NCI-H82 treated with DMSO at 0.1 percent for 48 hours (cell line): ENCODE data around the gene PRRC2B.
A peak's percentile ranks its signal among the peaks of the same experiment; 100 is the strongest.
"Not testable (repeated sequence)": the region's sequence is repeated elsewhere in the genome, so short reads cannot be mapped to it uniquely, and the experiment has no call there.

Experiments used
- DNase-seq: peaks from one replicate; lab custom pipeline; 2025; ENCODE audit not compliant: unreplicated experiment; lab: John Stamatoyannopoulos, UW

Gene PRRC2B

DNA sequence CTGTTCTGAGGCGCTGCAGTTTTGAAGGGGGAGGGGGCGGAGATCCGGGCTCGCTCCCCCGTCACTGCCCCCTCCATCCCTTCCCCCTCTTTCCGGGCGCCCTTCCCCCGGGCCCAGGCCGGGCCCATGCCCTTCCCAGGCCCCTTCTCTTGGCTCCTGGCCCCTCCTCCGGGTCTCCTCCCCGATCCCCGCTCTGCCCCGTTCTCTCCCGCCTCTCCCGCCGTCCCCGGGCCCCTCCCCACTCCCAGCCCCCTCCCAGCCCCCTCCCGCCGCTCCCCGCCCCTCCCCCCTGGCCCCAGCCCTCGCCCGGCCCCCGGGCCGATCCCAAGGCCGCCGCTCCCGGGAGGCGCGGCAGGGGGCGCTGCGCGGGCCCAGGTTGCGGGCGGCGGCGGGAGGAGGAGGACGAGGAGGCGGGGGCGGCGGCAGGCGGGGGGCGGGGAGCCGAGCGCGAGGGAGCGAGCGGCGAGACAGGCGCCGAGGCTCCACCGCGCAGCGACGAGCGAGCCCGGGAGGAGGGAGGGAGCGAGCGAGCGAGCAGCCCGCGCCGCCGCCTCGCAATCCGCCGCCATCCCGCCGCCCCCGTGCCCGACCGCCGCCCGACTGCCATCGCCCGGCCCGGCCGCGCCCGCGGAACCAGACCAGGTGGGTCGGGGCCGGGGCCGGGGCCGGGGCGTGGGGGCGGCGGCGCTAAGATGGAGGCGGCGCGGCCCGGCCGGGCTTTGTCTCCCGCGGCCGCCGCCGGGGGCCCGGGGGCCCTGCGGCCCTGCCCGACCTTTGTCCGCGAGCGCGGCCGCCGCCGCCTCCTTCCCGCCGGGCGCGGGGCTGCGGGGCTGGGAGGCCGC, at the start of gene PRRC2B:
Gene PRRC2B, plus strand, starts transcription at position 465 of the 842 bp plus-strand sequence. CDS start 36,059 bp downstream, outside the sequence.
- DNase-seq, result peak; percentile 89

DNA sequence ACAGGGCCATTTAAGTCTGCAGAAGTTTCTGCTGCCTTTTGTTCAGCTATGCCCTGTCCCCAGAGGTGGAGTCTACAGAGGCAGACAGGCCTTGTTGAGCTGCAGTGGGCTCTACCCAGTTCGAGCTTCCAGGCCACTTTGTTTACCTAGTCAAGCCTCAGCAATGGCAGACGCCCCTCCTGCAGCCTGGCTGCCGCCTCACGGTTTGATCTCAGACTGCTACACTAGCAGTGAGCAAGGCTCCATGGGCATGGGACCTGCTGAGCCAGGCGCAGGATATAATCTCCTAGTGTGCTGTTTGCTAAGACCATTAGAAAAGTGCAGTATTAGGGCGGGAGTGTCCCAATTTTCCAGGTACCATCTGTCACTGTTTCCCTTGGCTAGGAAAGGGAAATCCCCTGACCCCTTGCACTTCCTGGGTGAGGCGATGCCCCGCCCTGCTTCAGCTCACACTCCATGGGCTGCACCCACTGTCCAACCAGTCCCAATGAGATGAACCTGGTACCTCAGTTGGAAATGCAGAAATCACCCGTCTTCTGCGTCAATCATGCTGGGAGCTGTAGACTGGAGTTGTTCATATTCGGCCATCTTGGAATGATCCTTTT, 48.9 kb upstream of the PRRC2B start:
- DNase-seq, result not testable (repeated sequence)

DNA sequence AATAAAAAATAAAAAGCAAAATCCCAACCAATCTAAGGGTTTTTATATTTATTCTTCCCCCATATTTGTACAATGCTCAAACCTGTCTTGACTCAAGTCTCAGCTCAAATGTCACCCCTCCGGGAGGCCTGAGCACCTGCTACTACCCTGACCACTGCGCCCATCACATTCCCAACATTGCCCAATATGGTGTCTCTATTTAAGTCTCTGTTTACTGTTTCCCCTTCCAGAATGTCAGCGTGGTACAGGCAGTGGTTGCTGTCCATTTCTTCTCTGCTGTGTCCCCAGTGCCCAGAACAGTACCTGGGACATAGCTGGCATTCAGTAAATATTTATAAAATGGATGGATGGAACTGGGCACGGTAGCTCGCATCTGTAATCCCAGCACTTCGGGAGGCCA, 47.3 kb upstream of the PRRC2B start:
- DNase-seq, result no peak

DNA sequence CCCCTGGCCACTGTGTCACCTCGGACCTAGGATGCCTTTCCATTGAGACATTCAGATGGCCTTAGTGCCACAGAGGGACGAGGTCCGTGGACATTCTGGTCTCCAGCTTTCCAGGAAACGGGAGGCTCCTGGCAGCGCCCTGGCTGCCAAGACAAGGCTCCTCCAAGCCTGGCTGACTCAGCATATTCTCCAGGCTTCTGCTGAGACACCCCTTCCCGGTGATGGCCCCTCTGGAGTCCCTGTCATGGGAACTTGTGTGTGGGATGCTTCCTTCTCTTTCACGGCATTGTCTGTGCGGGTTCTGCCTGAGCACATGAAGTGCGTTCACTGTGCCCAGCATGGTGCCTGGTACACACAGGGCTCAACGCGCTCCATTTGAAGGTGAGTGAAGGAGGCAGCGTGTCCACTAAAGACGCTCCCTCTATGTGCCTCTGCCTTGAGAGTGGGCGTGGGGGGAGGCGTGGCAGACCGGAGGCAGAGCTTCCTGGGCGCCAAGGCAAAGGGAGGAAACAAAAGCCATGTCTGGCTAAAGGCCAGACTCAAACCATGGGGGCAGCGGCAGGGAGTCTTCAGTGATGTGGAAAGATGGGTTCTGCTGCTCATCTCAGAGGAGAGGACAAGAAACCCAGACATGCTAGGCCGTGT, 46.4 kb upstream of the PRRC2B start:
- DNase-seq, result no peak

DNA sequence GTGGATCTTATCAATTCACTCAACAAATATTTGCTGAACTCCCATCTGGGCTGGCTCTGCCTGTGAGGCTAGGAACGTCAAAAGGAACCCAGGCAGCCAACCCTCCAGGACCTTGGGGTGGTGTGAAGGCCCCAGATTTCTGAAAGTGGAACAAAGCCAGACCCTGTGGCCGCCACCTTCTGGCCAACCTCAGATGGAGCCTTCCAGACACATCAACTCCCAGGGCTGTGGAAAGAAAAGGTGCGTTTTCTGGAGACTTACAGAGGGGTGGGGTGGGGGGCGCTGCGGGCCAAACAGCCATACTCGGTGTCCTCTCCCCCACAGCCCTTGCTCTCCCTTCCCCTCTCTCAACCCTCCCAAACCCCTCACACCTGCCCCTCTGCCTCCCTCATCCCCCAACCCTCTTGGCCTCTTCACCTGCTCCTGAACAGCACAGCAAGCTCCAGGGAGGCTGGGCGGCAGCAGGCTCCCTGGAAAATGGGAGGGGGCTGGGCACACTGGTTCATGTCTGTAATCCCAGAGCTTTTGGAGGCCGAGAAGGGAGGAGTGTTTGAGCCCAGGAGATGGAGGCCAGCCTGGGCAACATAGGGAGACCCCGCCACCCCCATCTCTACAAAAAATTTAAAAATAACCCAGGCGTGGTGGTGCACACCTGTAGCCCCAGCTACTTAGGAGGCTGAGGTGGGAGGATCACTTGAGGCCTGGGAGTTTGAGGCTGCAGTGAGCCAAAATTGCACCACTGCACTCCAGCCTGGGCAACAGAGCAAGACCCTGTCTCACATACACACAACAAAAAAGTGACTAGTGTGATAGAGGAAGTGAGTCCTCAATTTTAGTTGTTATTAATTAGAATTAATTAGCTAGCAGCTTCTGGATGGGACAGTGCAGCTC, 45.0 kb upstream of the PRRC2B start:
- no peak for DNase-seq

DNA sequence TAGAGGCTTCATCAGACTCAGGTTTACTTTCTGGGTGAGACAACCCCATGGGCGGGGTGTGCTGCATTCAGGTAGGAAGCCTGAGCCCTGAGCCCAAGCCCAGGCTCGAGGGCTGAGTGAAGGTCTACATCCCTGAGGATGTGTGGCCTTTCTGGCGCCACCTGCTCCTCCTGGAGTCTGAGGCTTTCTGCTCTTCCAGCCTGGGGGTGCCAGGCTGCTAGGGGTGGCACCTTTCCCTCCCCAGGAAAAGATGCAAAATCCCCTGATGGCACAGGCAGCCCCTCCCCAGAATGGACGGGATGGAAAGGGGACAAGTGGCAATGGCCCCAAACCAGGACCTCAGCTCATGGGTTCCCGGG, 44.4 kb upstream of the PRRC2B start:
- no peak for DNase-seq

DNA sequence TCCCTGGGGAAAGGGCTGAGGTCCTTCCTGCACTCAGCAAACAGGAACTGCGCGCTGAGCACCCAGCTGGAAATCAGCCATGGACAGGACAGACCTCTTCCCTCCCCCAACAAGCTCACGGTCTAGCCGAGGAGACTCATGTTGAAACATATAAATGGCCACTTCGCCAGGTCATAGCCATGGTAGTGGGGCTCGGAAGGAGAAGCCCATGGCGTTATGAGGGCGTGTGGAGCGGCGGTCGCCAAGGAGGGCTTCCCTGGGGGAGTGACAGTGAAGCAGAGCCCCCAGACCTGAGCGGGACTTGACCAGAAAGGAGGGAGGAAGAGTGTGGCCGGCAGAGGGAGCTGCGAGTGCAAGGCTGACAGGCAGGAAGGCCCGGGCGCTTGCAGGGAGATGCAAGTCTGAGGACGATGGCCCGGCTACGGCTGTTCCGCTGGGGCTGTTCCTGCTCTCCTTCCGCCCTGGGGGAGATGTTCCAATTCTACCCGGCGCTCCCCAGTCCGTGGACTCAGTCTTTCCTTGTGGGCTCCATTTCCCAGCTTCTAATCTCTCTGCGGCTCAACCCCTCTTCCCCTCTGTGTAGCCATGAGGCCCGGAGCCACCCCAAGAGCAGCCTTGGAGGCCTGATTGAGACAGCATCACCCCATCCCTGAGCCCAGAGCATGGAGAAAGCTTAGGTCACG, 43.9 kb upstream of the PRRC2B start:
- peak; percentile 64 for DNase-seq

DNA sequence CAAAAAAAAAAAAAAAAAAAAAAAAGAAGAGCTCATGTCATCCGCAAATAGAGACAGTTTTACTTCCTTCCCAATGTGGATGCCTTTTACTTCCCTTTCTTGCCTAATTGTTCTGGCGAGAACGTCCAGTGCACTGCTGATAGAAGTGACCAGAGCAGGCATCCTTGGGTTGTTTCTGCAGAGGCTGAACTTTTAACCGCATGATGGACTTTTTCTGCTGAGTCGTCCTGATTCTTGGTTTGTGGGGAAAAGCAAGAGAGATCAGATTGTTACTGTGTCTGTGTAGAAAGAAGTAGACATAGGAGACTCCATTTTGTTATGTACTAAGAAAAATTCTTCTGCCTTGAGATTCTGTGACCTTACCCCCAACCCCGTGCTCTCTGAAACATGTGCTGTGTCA, 37.4 kb upstream of the PRRC2B start:
- not testable (repeated sequence) for DNase-seq

DNA sequence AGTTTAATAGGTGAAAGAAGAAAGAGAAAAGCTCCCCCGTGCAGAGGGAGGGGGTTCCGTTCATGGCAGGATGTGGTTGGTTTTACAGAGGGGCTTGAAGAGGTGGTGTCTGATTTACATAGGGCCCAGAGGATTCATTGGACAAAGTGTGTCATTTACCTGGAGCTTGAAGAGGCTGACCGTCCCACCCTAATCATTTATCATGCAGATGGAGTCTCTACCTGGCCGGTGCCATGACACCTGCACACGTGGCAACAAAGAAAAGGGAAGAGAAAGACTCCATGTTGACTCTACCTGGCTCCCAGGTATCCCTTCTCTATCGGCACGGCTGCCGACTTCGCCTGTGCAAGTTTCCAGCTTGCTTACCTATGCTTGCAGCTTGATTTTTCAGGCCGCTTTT, 35.3 kb upstream of the PRRC2B start:
- DNase-seq, result no peak

DNA sequence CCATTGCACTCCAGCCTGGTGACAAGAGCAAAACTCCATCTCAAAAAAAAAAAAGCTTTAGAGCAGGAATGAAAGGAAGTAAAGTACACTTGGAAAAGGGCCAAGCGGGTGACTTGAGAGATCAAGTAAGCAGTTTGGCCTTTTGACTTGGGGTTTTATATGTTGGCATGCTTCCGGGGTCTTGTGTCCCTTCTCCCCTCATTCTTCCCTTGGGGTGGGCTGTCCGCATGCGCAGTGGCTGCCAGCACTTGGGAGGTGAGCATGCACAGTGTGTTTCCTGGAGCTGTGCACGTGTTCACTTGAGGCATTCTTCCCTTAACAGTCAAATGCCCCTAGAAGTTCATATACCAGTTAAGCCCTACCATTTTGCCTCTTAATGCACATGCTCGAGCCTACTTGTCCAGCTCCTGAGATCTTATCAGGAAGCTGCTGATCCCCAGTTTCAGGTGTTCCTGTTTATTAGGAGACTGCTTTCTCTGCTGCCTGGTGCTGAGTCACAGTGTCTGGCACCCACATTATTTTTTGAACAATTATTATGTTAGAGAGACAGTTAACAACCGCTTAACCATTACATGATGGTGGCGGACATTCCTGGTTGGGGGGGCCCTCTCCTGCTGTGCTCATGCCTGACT, 32.6 kb upstream of the PRRC2B start:
- no peak for DNase-seq

DNA sequence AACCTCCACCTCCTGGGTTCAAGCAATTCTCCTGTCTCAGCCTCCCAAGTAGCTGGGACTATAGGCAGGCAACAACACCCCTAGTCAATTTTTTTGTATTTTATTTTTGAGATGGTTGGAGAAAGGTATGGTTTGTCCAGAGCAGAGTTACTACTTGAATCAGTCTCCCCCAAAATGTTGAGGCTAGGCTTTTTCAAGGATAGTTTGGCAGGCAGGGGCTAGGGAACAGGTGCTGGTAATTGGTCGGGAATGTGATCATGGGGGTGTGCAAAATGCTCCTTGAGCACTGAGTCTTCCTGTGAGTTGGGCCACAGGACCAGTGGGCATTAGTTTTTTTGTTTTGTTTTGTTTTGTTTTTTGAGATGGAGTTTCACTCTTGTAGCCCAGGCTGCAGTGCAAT, 28.3 kb upstream of the PRRC2B start:
- DNase-seq, result no peak

DNA sequence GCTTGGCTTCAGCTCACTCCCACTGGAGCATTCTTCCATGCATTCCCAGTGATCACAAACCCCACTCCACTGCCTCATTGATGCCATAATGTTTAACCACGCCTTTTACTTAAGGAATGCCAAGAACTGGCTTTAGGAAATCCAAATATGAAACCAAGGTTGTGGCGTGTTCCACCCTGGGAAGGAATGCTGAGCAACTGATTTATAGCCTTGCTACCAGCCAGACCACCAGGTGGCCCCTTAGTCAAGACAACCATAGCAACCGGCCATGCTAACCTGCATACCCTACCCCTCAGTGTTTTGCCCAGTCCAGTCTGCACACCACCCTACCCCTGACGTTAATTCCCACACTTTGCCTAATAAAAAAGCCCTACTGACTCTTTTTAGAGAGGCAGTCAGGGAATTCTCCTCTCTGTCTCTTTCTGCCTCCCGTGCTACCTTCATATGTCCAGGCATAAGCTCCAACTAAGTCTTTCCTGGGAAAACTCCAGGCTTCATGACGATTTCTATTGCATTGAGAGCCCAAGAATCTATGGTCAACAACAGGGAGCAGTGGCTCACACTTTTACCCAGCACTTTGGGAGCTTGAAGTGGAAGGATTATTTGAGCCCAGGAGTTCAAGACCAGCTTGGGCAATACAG, 27.0 kb upstream of the PRRC2B start:
- peak; percentile 23 for DNase-seq

DNA sequence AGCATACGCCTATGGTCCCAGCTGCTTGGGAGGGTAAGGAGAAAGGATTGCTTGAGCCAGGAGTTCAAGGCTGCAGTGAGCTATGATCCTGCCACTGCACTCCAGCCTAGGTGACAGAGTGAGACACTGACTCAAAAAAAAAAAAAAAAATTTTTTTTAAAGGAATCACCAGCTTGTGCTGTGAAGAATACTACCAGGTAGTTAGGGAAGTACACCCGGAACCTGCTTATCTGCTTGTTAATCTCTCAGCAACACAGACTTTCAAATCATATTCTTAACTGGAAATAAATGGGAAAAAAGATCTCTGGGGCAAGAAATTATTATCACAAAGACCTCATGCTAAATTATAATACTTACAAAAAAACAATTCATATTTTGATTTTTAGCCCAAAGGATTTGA, 26.4 kb upstream of the PRRC2B start:
- no peak for DNase-seq

DNA sequence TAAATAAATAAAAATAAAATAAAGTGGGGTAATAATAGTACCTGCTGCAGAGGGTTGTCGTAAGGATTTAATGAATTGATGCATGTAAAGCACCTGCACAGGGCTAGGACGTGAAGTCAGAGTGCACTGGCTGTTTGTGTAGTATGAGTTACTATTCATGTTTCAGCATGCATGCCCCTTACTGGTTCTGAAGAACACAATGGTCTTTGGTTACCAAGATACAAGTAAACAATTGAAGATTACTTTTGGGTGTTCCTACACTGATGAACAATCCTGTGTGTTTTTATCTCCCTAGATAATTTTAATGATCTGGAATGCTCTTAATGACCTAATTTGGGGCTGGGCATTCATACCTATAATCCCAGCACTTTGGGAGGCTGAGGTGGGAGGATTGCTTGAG, 23.2 kb upstream of the PRRC2B start:
- DNase-seq, result no peak

DNA sequence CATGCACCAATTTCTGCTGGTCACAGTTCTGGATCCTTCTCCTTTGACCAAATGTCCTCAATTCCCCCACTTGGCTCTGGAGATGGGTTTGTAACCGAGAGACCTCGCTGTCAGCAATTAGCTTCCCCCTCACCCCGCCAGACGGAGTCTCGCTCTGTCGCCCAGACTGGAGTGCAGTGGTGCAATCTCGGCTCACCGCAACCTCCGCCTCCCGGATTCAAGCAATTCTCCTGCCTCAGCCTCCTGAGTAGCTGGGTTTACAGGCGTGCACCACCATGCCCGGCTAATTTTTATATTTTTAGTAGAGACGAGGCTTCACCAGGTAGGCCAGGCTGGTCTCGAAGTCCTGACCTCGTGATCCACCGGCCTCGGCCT, 21.3 kb upstream of the PRRC2B start:
- DNase-seq, result not testable (repeated sequence)

DNA sequence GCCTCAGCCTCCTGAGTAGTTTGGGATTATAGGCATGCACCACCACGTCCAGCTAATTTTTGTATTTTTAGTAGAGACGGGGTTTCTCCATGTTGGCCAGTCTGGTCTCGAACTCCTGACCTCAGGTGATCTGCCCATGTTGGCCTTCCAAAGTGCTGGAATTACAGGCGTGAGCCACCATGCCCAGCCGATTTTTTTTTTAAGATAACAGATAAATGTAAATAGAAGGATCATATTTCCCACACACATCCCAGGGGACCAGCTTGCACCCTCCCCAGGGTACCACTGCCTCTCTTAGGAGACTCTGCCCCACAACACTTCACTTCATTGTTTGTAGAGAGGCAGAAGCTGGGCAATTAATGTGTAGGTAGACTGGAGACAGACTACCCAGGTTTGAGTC, 19.2 kb upstream of the PRRC2B start:
- DNase-seq, result not testable (repeated sequence)

DNA sequence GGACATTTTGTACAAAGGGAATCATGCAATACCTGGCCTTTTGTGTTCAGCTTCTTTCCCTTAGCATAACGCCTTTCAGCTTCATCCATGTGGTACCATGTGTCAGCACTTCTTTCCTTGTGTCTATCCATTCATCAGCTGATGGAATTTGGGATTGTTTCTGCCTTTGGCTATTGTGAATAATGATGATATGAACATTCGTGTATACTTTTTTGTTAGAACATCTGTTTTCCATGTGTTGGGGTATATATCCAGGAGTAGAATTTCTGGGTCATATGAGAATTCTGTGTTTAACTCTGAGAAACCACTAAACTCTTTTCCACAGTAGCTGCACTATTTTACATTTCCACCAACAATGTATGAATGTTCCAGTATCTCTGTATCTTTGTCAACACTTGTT, 14.8 kb upstream of the PRRC2B start:
- DNase-seq, result no peak

DNA sequence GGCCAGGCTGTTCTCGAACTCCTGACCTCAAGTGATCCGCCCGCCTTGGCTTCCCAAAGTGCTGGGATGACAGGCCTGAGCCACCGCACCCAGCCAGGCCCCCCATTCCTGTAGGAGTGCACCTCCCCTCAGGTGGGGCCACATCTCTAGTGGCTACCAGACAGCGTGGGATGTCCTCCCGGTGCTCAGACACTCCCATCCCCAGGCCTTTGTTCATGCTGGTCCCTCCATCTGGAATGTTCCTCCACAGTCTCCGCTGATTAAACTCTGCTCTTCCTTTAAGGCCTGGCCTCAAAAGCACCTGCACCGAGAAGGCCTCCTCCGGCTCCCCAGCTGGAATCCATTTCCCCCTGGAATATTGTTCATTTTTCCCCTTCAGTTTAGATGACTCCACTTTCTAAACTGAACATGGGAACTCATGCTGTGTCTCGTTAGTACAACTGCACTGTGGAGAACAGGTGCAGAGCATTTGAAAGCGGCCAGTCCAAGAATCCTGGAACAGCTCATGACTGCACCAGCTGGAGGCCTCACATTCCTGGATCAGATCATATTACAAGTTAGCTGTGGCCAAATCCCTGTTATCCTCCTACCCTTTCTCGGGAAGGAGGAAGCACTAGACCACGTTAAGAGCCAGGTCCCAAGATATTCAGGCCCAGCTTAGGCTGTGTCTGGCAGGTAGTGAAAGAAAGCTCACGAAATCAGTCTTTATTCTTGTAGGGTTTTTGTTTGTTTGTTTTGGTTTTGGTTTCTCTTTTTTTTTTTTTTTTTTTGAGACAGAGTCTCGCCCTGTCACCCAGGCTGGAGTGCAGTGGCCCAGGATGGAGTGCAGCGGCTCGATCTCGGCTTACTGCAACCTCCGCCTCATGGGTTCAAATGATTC, 10.8 kb upstream of the PRRC2B start:
- peak; percentile 93 for DNase-seq

DNA sequence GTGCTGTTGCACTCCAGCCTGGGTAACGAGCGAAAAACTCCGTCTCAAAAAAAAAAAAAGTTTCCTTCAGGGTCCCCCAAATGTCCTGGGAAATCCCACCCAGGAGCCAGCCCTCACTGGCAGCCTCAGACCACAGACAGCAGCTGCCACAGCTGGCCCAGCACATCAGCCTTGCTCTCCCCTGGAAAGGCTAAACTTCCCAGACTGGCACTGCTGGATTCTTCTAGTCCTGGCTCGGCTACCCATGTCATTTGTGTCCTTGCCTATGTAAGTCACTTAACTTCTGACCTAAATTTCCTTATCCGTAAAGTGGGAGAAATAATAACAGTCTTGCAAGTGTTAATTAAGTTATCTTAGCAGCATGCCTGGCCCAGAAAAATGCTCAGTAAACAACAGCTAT, 8.6 kb upstream of the PRRC2B start:
- no peak for DNase-seq
